ENCODE results near the gene KRT9. TPM values are rescaled to one million over a fixed set of nuclear protein-coding genes. Genes with fewer than 3 reads are reported as not detected.
"Not testable (repeated sequence)": the region's sequence is repeated elsewhere in the genome, so short reads cannot be mapped to it uniquely, and the experiment has no call there.

KRT9 gene
- total RNA-seq, 1 experiment from 2014 or later, result not detected

- peak; percentile 87 for DNase-seq (ENCODE audit: extremely low read depth, low read depth)
These were observed 7.8 kb upstream of the KRT9 start for GRCh38 chr17:41579484-41580243.

- no peak for DNase-seq (ENCODE audit: extremely low read depth, low read depth)
These were observed 7.1 kb upstream of the KRT9 start for GRCh38 chr17:41578971-41579370.

- no peak for DNase-seq (ENCODE audit: extremely low read depth, low read depth)
These were observed 6.7 kb upstream of the KRT9 start for GRCh38 chr17:41578538-41578937.

- not testable (repeated sequence) for DNase-seq (ENCODE audit: extremely low read depth, low read depth)
These were observed 4.9 kb upstream of the KRT9 start for GRCh38 chr17:41576740-41577139.

GRCh38 chr17:41575336-41575735, 3.5 kb upstream of the KRT9 start:
- no peak for DNase-seq (ENCODE audit: extremely low read depth, low read depth)

GRCh38 chr17:41567317-41567716, 4.5 kb downstream of the KRT9 start:
- no peak for DNase-seq (ENCODE audit: extremely low read depth, low read depth)

- no peak for DNase-seq (ENCODE audit: extremely low read depth, low read depth)
These were observed 6.5 kb downstream of the KRT9 start for GRCh38 chr17:41565338-41565737.

- no peak for DNase-seq (ENCODE audit: extremely low read depth, low read depth)
These were observed 8.2 kb downstream of the KRT9 start for GRCh38 chr17:41563607-41564170.

GRCh38 chr17:41561554-41561953, 10.3 kb downstream of the KRT9 start:
- DNase-seq (ENCODE audit: extremely low read depth, low read depth), result no peak

- DNase-seq (ENCODE audit: extremely low read depth, low read depth), result no peak
These were observed 12.3 kb downstream of the KRT9 start for GRCh38 chr17:41559548-41559947.

GRCh38 chr17:41556931-41557330, 14.9 kb downstream of the KRT9 start:
- DNase-seq (ENCODE audit: extremely low read depth, low read depth), result no peak

- no peak for DNase-seq (ENCODE audit: extremely low read depth, low read depth)
These were observed 15.6 kb downstream of the KRT9 start for GRCh38 chr17:41556306-41556705.

- DNase-seq (ENCODE audit: extremely low read depth, low read depth), result no peak
These were observed 16.6 kb downstream of the KRT9 start for GRCh38 chr17:41555105-41555887.

- no peak for DNase-seq (ENCODE audit: extremely low read depth, low read depth)
These were observed 17.7 kb downstream of the KRT9 start for GRCh38 chr17:41553987-41554680.

- no peak for DNase-seq (ENCODE audit: extremely low read depth, low read depth)
These were observed 18.7 kb downstream of the KRT9 start for GRCh38 chr17:41553176-41553575.

- DNase-seq (ENCODE audit: extremely low read depth, low read depth), result no peak
These were observed 19.4 kb downstream of the KRT9 start for GRCh38 chr17:41552455-41552854.

GRCh38 chr17:41551365-41551764, 20.5 kb downstream of the KRT9 start:
- DNase-seq (ENCODE audit: extremely low read depth, low read depth), result no peak

GRCh38 chr17:41549596-41550039, 22.2 kb downstream of the KRT9 start:
- DNase-seq (ENCODE audit: extremely low read depth, low read depth), result no peak

- peak; percentile 89 for DNase-seq (ENCODE audit: extremely low read depth, low read depth)
These were observed 22.8 kb downstream of the KRT9 start for GRCh38 chr17:41548844-41549595.
